T-helper 22 cell (primary cell): ENCODE measurements around the gene ECT2L.
A peak's percentile ranks its signal among the peaks of the same experiment; 100 is the strongest.
"Not testable (repeated sequence)": the region's sequence is repeated elsewhere in the genome, so short reads cannot be mapped to it uniquely, and the experiment has no call there.

Source experiments
- DNase-seq: peaks from one replicate; pipeline ENCODE4 v3.0.0-alpha.2; 2020; ENCODE audit warnings: low read depth

ECT2L gene

DNA sequence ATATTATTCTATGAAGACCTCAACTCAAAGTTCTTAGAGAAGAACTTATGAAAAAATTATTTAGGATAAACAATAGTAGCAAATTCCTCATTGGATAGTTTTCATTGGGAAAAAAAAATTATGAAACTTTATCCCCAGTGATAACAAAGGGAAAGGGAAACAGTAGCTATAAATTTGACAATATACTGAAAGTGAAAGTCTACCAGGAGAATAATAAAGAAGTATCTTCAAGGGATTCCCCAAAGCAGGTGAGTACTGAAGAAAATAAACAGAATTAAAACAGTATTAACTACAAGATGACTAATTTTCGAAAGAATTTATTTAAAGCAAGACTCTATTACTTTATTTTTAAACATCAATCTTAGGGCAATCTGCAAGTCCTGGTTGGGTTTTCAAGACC, 135.8 kb downstream of the ECT2L start:
- DNase-seq, result no peak

DNA sequence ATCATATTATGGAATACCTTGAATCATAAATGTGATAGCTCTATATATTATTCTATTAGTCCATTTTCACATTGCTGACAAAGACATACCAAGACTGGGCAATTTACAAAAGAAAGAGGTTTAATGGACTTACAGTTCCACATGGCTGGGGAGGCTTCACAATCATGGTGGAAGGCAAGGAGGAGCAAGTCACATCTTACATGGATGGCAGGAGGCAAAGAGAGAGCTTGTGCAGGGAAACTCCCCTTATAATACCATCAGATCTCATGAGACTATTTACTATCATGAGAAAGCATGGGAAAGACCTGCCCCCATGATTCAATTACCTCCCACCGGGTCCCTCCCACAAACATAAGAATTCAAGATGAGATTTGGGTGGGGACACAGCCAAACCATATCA, 141.0 kb downstream of the ECT2L start:
- not testable (repeated sequence) for DNase-seq

DNA sequence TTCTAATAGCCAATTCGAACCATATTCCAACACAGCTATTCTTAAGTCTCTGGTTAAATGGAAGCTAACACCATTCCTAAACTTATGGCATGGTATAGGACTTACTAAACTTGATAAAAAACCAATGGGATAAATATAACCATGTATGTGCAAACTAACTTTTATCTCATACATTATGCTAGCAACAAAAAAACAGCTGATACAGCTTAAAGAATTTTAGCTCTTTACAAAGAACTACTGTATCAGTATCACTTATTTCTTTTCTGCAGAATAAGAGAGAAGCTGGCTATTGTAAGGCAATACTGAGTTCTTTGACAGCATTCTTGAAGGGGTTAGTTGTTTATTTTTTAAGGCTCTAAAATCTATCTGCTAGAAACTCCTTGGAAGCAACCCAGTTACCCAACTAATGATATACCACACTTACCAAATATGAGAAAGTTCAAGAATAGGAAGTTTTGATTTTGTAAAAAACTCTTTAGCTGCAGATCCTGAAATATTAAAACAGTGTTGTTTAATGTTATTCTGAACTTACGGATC, 147.3 kb downstream of the ECT2L start:
- DNase-seq, result no peak

DNA sequence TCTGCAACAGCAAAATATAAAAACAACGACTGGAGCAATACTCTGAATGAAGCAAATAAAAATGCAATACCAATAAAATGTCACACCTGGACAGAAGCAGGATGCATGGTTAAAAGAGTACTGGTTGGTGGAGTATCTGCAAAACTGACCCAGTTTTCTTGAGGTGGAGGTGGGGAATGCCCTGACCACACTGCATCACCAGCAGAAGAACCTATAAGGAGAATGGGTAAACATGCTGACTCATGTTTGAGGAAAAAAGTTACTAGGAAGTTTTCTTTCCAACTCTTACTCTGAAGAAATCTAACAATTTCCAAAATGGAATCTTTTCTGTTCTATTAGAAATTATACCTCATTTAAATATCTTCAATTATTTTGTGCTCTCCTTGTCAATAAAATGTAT, 148.5 kb downstream of the ECT2L start:
- peak; percentile 6 for DNase-seq

DNA sequence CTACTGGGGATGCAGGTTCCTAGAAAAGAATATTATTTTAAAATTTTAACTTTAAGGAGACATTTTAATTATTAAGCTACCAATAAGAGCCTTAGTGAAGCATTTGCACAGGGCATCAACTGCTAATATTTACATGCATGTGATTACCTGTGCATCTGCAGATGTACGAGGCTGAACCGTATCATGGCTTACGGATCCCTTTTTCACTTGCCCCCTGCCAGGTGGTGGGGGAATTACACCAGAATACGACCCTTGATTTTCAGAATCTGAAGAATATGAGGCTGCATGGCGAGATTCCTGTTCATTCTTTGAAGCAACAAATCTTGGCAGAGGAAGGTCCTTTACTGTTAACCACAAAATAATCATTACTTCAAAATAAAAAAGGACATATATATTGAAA, 149.5 kb downstream of the ECT2L start:
- no peak for DNase-seq

DNA sequence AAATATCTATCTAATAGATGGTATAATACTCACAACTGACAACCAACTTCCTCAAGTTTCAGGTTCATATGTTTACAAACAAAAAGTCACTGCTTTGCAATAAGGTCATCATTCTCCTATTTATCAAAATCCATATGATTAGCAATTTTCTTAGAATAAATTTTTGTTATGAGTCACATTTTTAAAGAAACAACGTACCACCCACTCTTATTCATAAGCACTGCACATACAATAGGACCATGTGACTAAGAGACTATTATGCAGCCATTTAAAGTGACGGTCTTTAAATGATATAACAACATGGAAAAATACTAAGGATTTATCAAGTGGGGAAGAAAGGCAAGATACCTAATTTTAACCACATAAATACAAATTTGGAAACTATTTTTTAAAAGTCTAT, 152.1 kb downstream of the ECT2L start:
- DNase-seq, result no peak

DNA sequence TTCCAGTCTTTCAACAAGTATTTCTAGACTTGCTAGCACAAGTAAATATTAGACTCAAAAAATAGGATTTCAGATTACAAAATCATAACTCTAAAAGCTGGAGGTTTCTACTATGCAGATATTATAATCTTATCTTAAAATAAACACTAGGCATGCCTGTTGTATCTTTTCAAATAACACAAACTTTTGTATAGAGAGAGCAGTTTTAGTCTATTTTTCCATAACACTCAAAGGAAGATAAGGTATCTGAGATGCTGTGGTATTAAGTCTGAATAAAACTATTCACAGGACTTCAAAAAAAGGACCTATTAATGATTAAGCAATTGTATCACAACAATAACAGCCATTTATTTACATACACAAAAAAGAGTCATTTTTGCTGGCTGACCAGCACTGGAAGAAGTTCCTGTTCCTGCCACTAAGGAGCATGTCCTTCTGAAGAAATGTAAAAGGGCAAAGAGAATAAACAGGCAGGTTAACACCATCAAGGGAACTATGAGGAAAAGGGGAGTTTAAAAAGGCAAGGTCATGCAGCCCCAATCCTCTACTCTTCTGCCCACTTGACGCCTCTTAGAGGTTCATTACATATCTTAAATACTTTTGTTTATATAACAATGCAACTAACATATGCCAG, 152.8 kb downstream of the ECT2L start:
- no peak for DNase-seq

DNA sequence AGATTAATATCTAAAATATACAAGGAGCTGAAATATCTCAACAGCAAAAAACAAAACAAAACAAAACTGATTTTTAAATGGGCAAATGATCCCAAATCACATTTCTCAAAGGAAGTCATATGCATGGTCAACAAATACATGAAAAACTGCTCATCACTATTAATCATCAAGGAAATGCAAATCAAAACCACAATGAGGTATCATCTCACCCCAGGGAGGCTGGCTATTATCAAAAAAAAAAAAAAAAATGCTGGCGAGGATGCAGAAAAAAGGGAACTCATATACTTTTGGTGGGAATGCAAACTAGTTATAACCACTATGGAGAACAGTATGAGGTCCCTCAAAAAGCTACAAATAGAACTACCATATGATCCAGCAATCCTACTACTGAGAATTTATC, 157.6 kb downstream of the ECT2L start:
- no peak for DNase-seq
